ENCODE measurements around the gene YWHAG. TPM values are rescaled to one million over a fixed set of nuclear protein-coding genes. Genes with fewer than 3 reads are reported as not detected.

Gene YWHAG
- polyA plus RNA-seq, 1 of the 3 experiments (the other 2 are of a cell fraction) = 60.4 TPM

DNA sequence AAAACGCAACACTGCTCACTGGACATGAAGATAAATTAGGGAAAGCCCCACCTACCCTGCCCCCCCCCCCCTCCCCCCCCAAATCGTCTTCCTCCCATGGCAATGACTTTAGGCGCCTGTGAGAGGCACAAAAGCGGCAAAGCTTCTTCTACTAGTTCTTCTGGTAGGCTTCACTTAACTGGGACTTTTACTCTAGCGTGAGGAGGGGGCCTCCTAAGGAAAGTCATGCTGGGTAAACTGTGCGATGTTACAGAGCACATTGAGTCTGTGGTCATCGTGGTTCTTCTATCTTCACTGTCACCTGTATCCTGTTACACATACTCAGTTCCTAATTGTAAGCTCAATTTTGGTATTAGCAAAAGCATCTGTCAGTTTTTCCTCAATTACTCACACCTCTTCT lies 31.2 kb downstream of the YWHAG start:
- DNase-seq = peak; percentile 49
- Histone ChIP-seq H3K9ac (no peak overlapping the region), H3K4me3 (ENCODE audit: low read depth in 2 of 2, low read length in 1 of 2) (no peak overlapping the region), H3F3A (replicated peaks; ENCODE audit: insufficient read depth) (peaks cover 47% of the 10 kb centered on the region), H3K36me3 (replicated peaks in 1 of 2; ENCODE audit: control insufficient read depth in 1 of 2, insufficient read depth in 2 of 2, low read length in 1 of 2) (peaks cover 53 to 65% of the 10 kb centered on the region in 2 experiments), H3K27ac (ENCODE audit: low read depth in 2 of 2, low read length in 1 of 2) (peak overlapping the region in 1 of 2 experiments; percentile 18; a peak in 1 of 4 replicates), H3K4me1 (ENCODE audit: control insufficient read depth in 1 of 2, insufficient read depth in 2 of 2, low read depth in 1 of 2, low read length in 1 of 2) (peaks cover 0 to 12% of the 10 kb centered on the region in 2 experiments; a peak in 2 of 4 replicates), H3K4me2 (no peak overlapping the region), H4K20me1 (ENCODE audit: insufficient read depth) (peaks cover 97% of the 10 kb centered on the region), H3K9me3 (no peaks in the 10 kb centered on the region), H3K79me2 (ENCODE audit: insufficient read depth) (peaks cover 96% of the 10 kb centered on the region), H3K9me2 (no peaks in the 10 kb centered on the region), H2AFZ (ENCODE audit: low read depth) (no peak overlapping the region), H3K27me3 (ENCODE audit: insufficient read depth) (no peaks in the 10 kb centered on the region)
- TF ChIP-seq POLR2AphosphoS5 (IDR thresholded peaks at IDR 0.05; ENCODE audit: low read depth, low read length) (no peak), GATA2 (CRISPR knock-in tag; IDR thresholded peaks at IDR 0.05) (no peak), RCOR1 (IDR thresholded peaks at IDR 0.05; ENCODE audit: low read length) (no peak), EP300 (IDR thresholded peaks at IDR 0.05; ENCODE audit: borderline replicate concordance in 1 of 2, low read depth in 1 of 2, low read length in 1 of 2) (no peak), MEF2A (IDR thresholded peaks at IDR 0.05; ENCODE audit: borderline replicate concordance, low read depth) (no peak), CHD2 (IDR thresholded peaks at IDR 0.05; ENCODE audit: low read length, partially characterized antibody) (no peak), RFX5 (IDR thresholded peaks at IDR 0.05; ENCODE audit: low read length) (no peak), TAF1 (IDR thresholded peaks at IDR 0.05; ENCODE audit: borderline replicate concordance, low read depth, low read length) (no peak), RXRA (IDR thresholded peaks at IDR 0.05; ENCODE audit: borderline replicate concordance, low read depth) (no peak), EZH2phosphoT487 (IDR thresholded peaks at IDR 0.05; ENCODE audit: borderline replicate concordance, low read depth) (no peak), GABPA (IDR thresholded peaks at IDR 0.05; ENCODE audit: low read depth) (no peak), PBX3 (IDR thresholded peaks at IDR 0.05) (no peak), YY1 (IDR thresholded peaks at IDR 0.05; ENCODE audit: low read depth) (no peak), RAD21 (IDR thresholded peaks at IDR 0.05; ENCODE audit: low read length) (no peak), NRF1 (IDR thresholded peaks at IDR 0.05; ENCODE audit: low read depth, low read length) (no peak), TEAD4 (IDR thresholded peaks at IDR 0.05; ENCODE audit: borderline replicate concordance, insufficient read depth) (no peak)
- TF ChIP-seq, protein P1, sequence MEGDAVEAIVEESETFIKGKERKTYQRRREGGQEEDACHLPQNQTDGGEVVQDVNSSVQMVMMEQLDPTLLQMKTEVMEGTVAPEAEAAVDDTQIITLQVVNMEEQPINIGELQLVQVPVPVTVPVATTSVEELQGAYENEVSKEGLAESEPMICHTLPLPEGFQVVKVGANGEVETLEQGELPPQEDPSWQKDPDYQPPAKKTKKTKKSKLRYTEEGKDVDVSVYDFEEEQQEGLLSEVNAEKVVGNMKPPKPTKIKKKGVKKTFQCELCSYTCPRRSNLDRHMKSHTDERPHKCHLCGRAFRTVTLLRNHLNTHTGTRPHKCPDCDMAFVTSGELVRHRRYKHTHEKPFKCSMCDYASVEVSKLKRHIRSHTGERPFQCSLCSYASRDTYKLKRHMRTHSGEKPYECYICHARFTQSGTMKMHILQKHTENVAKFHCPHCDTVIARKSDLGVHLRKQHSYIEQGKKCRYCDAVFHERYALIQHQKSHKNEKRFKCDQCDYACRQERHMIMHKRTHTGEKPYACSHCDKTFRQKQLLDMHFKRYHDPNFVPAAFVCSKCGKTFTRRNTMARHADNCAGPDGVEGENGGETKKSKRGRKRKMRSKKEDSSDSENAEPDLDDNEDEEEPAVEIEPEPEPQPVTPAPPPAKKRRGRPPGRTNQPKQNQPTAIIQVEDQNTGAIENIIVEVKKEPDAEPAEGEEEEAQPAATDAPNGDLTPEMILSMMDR (IDR thresholded peaks at IDR 0.05) = no peak
- TF ChIP-seq, protein P2, sequence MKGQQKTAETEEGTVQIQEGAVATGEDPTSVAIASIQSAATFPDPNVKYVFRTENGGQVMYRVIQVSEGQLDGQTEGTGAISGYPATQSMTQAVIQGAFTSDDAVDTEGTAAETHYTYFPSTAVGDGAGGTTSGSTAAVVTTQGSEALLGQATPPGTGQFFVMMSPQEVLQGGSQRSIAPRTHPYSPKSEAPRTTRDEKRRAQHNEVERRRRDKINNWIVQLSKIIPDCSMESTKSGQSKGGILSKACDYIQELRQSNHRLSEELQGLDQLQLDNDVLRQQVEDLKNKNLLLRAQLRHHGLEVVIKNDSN (IDR thresholded peaks at IDR 0.05; ENCODE audit: borderline replicate concordance, low read depth) = no peak
- TF ChIP-seq, protein P3, sequence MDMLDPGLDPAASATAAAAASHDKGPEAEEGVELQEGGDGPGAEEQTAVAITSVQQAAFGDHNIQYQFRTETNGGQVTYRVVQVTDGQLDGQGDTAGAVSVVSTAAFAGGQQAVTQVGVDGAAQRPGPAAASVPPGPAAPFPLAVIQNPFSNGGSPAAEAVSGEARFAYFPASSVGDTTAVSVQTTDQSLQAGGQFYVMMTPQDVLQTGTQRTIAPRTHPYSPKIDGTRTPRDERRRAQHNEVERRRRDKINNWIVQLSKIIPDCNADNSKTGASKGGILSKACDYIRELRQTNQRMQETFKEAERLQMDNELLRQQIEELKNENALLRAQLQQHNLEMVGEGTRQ (IDR thresholded peaks at IDR 0.05; ENCODE audit: borderline replicate concordance, low read depth, low read length) = no peak
- TF ChIP-seq, protein P4, sequence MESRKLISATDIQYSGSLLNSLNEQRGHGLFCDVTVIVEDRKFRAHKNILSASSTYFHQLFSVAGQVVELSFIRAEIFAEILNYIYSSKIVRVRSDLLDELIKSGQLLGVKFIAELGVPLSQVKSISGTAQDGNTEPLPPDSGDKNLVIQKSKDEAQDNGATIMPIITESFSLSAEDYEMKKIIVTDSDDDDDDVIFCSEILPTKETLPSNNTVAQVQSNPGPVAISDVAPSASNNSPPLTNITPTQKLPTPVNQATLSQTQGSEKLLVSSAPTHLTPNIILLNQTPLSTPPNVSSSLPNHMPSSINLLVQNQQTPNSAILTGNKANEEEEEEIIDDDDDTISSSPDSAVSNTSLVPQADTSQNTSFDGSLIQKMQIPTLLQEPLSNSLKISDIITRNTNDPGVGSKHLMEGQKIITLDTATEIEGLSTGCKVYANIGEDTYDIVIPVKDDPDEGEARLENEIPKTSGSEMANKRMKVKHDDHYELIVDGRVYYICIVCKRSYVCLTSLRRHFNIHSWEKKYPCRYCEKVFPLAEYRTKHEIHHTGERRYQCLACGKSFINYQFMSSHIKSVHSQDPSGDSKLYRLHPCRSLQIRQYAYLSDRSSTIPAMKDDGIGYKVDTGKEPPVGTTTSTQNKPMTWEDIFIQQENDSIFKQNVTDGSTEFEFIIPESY (IDR thresholded peaks at IDR 0.05; ENCODE audit: borderline replicate concordance, low read depth) = no peak
- ChIA-PET POLR2A (interaction anchor here (1.0 to 1.9 kb wide), 2 partner anchors 9 to 27 kb away, joined by 3 to 7 read pairs; no protein-coding TSS in a partner anchor), CTCF (interaction anchor here (0.7 to 2.1 kb wide), 6 partner anchors 14 to 149 kb away, joined by 3 to 10 read pairs (median 6); no protein-coding TSS in a partner anchor)
- WGBS (ENCODE audit: low lambda C conversion rate) = 70% methylated on average over 7 of the region's 7 CpGs

All from SK-N-SH (cell line).